Activated gamma-delta T cell treated with Interleukin-2 at 50 U/mL for 16 hours (primary cell): ENCODE measurements around the gene KDM4B.
A peak's percentile ranks its signal among the peaks of the same experiment; 100 is the strongest.

Experiments used
- DNase-seq: peaks from one replicate; pipeline ENCODE4 v3.0.0-alpha.2; 2020

The KDM4B gene

GRCh38 chr19:5126498-5127223 is 157.7 kb downstream of the KDM4B start:
- no peak for DNase-seq

GRCh38 chr19:5127717-5128116 is 158.8 kb downstream of the KDM4B start:
- DNase-seq = no peak

- DNase-seq = no peak
Measured at GRCh38 chr19:5128251-5128935, 159.5 kb downstream of the KDM4B start.

GRCh38 chr19:5128936-5129389 is 160.1 kb downstream of the KDM4B start:
- no peak for DNase-seq

- DNase-seq = no peak
Measured at GRCh38 chr19:5129691-5130090, 160.8 kb downstream of the KDM4B start.

GRCh38 chr19:5130371-5131030 is 161.6 kb downstream of the KDM4B start:
- DNase-seq = peak; percentile 68

GRCh38 chr19:5131031-5131505 is 162.2 kb downstream of the KDM4B start:
- DNase-seq = peak; percentile 34

GRCh38 chr19:5131506-5132205 is 162.7 kb downstream of the KDM4B start:
- peak; percentile 36 for DNase-seq

GRCh38 chr19:5132206-5132560 is 163.3 kb downstream of the KDM4B start:
- no peak for DNase-seq

GRCh38 chr19:5132698-5133651 is 164.1 kb downstream of the KDM4B start:
- no peak for DNase-seq

GRCh38 chr19:5133986-5134595 is 165.2 kb downstream of the KDM4B start:
- no peak for DNase-seq

GRCh38 chr19:5134691-5135090 is 165.8 kb downstream of the KDM4B start:
- no peak for DNase-seq

- DNase-seq = no peak
Measured at GRCh38 chr19:5136073-5136855, 167.4 kb downstream of the KDM4B start.

- no peak for DNase-seq
Measured at GRCh38 chr19:5137114-5137513, 168.2 kb downstream of the KDM4B start.

- DNase-seq = no peak
Measured at GRCh38 chr19:5137571-5138124, 168.7 kb downstream of the KDM4B start.

- DNase-seq = peak; percentile 81
Measured at GRCh38 chr19:5138606-5139582, 170.0 kb downstream of the KDM4B start.

GRCh38 chr19:5139583-5140325 is 170.8 kb downstream of the KDM4B start:
- DNase-seq = no peak

GRCh38 chr19:5141129-5141849 is 172.4 kb downstream of the KDM4B start:
- DNase-seq = no peak
